ENCODE measurements around the gene ADAT1. TPM values are rescaled to one million over a fixed set of nuclear protein-coding genes. Genes with fewer than 3 reads are reported as not detected.

The ADAT1 gene
- total RNA-seq, 1 donor from 2014 or later, result 58.5 TPM

Other genes with a start within 250 kb of the ADAT1 start
- 70.5 TPM for gene CFDP1, start 189.8 kb downstream of the ADAT1 start, total RNA-seq (ENCODE audit: insufficient read depth, low replicate concordance)
- gene TMEM170A, start 158.6 kb downstream of the ADAT1 start, total RNA-seq (ENCODE audit: insufficient read depth, low replicate concordance), result 12.3 TPM
- gene CHST6, start 127.8 kb downstream of the ADAT1 start, total RNA-seq (ENCODE audit: insufficient read depth, low replicate concordance), result 0.48 TPM
- 1.4 TPM for gene CHST5, start 87.2 kb downstream of the ADAT1 start, total RNA-seq (ENCODE audit: insufficient read depth, low replicate concordance)
- gene TMEM231, start 67.0 kb downstream of the ADAT1 start, total RNA-seq (ENCODE audit: insufficient read depth, low replicate concordance), result 10.4 TPM
- 99.7 TPM for gene GABARAPL2, start 56.9 kb downstream of the ADAT1 start, total RNA-seq (ENCODE audit: insufficient read depth, low replicate concordance)
- 92.7 TPM for gene KARS1, start 24.4 kb upstream of the ADAT1 start, total RNA-seq (ENCODE audit: insufficient read depth, low replicate concordance)
- 55.1 TPM for gene TERF2IP, start 24.5 kb upstream of the ADAT1 start, total RNA-seq (ENCODE audit: insufficient read depth, low replicate concordance)
- gene CPHXL2, start 53.7 kb upstream of the ADAT1 start, total RNA-seq (ENCODE audit: insufficient read depth, low replicate concordance), result not detected
- not detected for gene DUXB, start 78.2 kb upstream of the ADAT1 start, total RNA-seq (ENCODE audit: insufficient read depth, low replicate concordance)
- 2.9 TPM for gene CPHXL, start 103.2 kb upstream of the ADAT1 start, total RNA-seq (ENCODE audit: insufficient read depth, low replicate concordance)

All from umbilical cord (tissue), 1 donor.